HG03045 (cell line): ENCODE measurements around the gene BIVM.

Experiments
- ATAC-seq: cut with Tn5 transposase; IDR thresholded peaks from one replicate; pipeline ENCODE4 v1.9.1; 2021; ENCODE audit warnings: mild to moderate bottlenecking, moderate library complexity; ENCODE audit not compliant: unreplicated experiment

The BIVM gene

DNA sequence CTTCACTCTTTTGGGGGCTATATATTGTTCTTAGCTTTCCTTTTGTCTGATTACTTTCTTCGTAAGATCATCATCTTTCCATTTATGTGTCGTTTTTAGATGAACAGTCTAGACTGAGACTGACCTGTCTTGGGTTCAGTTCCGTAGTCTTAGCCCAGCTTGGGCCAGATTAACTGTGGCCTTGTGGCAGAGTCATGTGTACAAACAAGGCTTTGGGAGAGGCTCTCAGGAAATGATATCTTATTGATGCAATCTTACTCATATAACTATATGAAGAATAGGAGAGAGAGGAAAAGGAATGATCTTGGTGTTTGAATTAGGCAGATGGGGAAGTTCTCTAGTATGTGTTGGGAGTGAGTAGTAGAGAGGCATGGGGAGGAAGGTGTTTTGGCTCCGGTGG is 40.1 kb downstream of the BIVM start:
- ATAC-seq, result no peak

DNA sequence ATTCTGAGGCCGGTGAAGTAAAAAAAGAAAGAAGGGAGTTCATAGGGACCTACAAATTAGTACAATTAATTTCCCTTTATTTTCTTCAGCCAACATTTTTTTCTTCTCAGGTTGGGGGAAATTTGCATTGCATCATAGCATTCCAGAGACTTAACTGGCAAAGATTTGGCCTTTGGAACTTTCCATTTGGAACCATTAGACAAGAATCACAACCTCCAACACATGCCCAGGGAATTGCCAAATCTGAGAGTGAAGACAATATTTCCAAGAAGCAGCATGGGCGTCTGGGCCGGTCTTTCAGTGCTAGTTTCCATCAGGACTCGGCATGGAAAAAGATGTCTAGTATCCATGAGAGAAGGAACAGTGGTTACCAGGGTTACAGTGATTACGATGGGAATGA is 40.5 kb downstream of the BIVM start:
- no peak for ATAC-seq

DNA sequence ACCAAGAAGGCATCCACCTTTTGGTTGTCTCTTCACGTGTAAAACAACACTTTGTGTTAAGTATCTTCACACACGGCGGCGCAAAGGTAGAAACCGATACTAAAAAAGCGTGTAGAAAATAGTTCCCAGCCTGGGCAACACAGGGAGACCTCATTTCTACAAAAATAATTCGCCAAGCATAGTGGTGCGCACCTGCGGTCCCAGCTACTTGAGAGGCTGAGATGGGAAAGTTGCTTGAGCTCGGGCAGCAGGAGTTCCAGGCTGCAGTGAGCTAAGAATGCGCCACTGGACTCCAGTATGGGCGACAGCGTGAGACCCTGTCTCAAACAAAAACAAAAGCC is 46.3 kb downstream of the BIVM start:
- peak; percentile 29 for ATAC-seq

DNA sequence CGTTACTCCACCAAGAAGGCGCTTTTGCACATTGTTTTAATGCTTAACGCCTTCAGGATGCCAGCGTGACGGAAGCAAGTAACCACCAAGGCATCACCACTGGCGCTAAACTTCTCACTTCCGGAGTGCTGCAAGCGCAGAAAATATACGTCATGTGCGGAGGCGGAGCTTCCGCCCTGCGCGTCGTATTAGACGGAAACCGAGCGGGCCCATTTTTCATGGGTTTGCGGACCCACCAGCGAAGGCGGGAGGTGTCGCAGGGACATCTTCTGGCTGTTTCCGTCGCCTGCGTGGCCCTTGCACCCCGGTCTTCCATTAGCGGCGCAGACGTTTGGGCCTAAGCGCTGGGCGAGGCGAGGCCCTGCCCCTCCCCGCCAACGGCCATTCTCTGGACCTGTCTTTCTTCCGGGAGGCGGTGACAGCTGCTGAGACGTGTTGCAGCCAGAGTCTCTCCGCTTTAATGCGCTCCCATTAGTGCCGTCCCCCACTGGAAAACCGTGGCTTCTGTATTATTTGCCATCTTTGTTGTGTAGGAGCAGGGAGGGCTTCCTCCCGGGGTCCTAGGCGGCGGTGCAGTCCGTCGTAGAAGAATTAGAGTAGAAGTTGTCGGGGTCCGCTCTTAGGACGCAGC is 46.8 kb downstream of the BIVM start, which contains the start of gene ERCC5:
TSS of gene ERCC5 (plus strand) at position 403 of the 631 bp plus-strand sequence. CDS start 235 bp downstream, outside the sequence.
- peak; percentile 89 for ATAC-seq

DNA sequence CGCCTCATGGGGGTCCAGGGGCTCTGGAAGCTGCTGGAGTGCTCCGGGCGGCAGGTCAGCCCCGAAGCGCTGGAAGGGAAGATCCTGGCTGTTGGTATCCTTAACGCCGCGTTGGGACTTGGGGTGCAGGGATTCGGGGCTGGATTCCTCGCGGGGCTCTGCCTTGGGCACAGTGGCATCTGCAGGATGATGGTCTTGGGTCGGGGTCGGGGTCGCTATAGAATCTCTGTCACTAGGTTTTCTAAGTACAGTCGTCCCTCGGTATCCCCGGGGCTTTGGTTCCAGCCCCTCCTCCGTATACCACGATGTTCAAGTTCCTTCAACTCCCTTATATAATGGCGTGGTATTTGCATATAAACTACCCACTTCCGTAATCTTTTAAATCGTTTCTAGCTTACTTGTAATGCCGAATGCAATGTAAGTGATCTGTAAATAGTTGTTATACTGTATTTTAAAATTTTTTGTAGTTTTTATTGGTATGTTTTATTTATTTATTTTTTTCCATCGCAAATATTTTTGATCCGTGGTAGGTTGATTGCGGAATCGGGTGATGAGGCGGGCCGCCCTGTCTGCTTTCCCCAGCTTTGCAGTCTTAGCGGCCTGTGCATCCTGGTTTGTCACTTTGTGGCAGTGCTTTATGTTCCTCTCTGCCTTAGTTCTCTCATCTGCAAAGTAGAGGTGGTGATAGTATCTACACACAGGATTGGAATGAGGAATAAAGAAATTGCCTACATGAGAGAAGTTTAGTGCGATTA is 47.5 kb downstream of the BIVM start:
- peak; percentile 20 for ATAC-seq

DNA sequence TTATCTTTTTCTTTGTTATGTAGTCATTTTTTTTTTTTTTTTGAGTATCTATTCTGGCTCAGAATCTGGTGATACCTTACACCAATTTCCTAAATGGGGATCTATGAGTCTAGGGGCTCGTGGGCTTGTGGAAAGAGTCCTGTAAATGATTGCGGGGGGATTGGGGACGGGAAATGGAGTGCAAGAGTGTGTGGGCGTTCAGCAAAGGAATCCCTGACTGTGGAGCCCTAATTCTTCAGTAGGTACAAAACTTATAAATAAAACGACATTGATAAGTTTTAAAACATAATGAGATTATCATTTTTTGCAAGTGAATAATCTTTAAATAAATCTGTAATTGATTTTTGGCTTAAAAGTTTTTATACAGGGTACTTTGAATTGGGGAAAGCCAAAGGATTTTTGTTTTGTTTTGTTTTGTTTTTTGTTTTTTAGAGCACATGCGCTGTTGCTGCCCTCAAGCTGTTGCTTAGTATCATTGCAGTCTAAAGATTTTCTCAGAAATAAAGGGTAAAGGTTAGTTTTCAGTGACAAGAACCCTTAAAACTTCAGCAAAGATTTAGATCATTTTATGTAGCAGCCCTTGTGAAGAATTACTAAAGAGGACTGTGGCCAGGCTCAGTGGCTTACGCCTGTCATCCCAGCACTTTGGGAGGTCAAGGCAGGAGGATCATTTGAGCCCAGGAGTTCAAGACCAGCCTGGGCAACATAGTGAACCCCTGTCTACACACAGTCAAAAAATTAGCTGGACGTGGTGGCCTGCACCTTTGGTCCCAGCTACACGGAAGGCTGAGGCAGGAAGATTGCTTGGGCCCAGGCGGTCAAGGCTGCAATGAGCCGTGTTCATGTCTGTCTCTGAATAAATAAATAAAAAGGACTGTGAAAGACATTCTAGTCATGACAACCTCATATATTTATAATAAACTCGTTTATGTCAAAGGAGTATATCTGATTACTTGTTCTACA is 48.6 kb downstream of the BIVM start:
- no peak for ATAC-seq

DNA sequence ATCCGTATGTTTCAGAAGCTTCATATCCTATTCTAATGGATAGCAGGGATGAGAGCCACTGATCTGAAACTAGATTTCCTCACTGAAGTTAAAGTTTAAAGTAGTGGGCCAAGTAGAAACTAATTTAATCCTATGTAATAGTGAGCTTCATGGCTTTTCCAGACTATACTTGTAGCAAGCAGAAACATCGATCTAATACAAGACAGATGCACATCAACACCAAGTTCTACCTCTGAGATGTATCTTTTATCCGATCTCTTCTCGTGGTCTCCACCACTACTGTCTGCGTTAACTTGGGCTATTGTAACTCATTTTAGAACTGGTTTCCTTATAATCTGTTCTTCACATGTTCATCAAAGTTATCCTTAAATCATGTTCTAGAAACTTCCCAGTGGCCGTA is 50.0 kb downstream of the BIVM start:
- no peak for ATAC-seq

DNA sequence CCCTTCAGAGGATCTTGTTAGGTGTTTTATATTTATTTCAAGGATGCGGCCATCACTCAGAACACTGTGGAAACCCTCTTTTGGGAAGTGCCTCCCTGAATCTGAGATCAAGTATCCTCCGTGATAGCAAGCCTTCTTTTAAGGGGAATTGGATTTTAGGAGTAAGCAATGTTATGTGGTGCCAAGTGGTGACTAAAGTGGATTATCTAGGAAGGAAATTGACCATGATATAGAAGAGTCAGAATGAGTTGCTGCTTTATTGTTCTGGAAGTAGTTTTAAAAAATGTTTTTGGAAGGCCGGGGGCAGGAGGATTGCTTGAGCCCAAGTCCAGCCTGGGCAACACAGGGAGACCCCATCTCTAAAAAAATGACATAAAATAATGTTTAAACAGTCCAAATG is 53.6 kb downstream of the BIVM start:
- no peak for ATAC-seq

DNA sequence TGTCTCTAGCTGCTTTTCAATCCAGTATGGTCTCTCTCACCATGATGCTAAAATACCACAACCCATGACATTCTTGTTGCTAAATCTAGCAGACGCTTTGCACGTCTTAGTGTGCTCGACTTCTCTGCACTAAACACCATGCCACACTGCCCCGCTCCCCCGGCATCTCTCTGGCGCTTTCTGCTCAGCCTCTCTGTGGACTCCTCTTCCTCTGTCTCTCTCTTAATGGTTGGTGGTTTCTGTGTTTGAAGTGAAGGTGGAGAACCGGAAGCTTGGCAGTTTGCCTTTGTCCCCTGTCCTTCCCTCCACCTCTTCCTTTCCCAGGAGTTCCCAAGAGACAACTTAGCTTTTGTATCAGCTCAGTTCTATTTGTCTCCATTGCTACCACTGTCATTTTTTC is 55.8 kb downstream of the BIVM start:
- no peak for ATAC-seq

DNA sequence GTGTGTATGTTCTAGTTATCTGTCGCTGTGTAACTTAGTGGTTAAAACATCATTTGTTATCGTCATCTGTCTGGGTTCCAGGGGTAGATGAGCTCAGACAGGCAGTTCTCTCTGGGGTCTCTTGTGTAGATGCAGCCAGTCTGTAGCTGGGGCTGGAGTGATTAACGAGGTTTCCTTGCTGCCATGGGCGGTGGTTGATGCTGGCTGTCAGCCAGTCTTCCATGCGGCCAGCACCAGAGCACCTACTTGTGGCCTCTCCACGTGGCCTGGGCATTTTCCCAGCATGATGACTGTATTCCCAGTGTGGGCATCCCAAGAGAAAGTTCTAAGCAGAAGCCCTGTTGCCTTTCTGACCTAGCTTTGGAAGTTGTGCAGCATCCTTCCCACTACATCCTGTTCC is 57.6 kb downstream of the BIVM start:
- ATAC-seq, result no peak

DNA sequence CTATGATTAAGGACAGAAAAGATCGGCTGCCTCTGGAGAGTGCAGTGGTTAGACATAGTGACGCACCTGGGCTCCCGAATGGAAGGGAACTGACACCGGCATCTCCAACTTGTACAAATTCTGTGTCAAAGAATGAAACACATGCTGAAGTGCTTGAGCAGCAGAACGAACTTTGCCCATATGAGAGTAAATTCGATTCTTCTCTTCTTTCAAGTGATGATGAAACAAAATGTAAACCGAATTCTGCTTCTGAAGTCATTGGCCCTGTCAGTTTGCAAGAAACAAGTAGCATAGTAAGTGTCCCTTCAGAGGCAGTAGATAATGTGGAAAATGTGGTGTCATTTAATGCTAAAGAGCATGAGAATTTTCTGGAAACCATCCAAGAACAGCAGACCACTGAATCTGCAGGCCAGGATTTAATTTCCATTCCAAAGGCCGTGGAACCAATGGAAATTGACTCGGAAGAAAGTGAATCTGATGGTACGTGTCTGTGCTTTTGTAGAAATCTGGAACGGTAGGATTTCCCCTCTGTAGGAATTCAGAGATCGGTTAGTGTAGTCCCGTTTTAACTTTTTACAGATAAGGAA is 63.8 kb downstream of the BIVM start:
- ATAC-seq, result no peak

DNA sequence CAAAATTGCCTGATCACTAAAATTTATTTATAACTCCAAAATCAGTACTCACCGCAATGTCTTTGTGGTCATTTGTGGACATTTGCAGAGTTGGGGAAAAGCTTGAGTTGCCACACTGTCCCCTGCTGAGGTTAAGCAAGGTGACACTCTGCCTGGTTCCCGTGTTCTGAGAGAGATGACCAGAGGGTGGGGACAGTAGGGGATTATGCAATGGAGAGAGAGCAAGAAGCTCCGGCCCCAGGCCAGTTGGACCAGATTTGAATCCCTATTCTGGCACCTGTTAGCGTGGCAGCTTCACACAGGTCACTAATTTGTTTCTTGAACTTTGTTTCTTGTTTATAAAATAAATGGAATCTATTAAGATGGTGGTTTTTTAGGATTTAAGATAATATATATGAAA is 64.7 kb downstream of the BIVM start:
- no peak for ATAC-seq

DNA sequence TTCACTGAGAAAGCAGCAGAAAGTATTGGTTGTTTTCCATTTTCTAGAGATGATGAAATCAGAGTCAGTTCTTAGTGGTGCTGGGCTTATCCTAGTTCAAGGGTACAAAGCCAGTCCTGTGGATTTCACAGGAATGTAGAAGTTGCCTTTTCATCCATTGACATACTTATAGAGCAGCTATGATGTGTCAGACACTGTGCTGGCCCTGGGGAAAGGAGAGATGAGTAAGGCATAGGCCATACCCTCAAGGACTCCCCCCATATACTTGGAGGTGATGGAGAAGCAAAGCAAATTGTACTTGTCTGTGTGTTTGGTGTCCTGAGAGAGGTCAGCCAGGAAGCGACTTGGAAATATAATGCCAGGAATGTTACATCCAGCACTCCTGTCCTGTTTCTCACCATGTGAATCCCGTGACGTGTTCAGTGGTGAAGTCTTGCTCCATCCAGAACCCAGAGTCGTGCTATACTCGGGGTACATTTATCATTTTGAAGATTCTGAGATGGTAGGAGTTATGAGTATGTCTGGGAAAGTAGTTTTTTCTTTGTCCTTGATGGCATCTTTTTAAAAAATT is 69.5 kb downstream of the BIVM start:
- ATAC-seq, result no peak

DNA sequence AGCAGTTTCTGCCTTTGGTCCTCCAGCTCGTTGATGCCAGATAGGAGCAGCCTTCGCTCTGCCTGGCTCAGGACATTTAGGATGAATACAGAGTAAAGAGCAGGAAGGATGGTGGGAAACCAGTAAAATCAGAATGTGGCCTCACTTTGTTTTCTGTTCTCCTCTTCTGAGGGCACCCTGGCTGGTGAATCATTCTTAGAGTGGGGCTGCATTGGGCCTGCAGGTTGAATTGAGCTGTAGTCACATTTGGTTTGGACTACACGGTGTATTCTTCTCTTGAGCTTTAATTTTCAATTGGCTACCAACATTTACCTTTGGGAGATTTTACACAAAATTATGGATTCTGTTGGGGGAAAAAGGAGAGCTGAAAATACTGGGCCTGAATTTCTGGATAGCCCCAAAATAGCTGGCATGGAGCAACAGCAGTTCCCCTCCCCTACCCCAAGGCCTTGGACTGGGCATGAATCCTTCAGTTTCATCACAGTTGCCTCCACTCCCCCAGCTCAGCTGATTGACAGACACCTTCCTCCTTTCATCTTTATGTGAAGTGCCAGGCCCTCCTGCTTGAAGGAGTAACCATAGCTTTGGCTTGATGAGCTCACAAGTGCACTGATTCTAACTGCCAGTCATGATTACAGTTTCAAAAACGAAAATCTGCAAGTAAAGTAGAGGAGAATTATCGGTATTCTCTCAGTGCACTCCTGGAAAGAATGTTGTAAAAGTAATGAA is 71.2 kb downstream of the BIVM start:
- no peak for ATAC-seq

DNA sequence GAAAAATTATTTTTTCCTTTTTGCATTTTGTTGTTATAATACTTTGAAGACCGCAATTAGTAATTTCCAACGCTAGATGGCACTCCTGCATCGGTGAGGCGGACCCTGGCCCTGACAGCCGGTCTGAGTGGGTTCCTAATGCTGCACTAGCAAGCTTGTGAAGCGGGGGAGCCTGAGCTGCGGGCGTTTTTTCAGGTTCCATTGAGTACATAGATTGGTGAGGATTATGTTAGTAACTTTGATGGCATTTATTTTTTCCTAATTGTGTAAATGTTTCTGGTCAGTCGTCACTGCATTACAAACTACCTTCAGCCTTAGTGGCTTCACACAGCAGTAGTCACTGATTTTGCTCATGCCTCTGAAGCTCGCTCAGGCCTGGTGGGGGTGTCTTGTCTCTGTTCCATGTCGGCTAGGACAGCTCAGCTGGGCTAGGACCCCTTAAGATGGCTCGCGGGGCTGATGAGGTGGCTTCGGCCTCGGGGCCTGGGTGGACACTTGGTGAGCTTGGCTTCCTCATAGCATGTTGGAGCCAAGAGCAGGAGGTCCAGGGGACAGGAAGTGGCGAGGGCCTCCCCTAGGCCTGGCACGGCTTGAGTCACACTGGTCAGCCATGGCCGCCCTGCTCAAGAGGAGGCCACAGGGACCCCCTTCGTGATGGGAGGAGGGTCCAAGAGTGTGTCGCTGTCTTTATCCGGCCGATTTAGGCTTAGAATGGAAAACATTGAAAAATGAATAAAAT is 71.9 kb downstream of the BIVM start:
- peak; percentile 39 for ATAC-seq

DNA sequence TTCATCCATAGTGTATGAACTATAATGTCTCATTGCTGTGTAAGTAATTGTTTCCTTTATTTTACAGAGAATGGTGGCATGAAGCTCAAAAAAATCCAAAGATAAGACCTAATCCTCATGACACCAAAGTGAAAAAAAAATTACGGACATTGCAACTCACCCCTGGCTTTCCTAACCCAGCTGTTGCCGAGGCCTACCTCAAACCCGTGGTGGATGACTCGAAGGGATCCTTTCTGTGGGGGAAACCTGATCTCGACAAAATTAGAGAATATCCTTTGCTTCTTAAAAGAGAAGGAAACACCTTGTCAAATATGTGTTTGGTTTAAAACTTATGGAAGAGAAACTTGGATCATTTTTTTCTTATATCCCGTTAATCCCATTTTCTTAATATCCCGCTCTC is 73.2 kb downstream of the BIVM start:
- ATAC-seq, result no peak

DNA sequence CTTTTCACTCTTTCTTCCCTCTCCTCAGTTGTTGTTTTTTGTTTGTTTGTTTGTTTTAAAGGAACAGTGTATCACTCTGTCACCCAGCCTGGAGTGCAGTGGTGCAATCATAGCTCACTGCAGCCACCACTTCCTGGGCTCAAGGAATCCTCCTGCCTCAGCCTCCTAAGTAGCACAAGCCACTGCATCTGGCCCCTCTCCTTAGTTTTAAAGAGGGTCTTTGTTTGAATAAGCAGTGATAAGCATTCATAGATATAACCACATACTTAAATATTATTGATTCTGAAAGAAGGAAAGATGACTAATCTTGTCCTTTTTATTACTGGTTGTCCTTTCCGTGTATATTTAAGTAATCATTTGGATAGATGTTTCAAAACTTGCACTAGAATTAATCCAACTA is 73.6 kb downstream of the BIVM start:
- ATAC-seq, result no peak

DNA sequence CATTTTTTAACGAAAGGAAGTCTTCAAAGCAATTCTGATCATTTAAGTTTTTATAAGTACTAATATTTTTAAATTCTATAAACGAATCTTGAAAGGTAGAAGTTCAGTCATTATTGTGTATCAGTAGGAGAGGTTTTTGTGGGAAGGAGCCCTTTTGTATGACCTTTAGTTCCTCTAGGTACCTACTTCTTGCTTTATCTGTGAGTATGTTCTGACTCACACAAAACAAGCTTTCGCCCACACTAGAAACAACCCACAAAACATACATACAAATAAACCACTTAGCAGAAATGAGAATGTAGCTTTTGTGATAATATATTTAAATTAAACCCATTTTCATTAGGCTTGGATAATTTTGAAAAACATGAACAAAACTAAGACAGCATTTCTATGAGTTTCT is 74.7 kb downstream of the BIVM start:
- ATAC-seq, result peak; percentile 69

DNA sequence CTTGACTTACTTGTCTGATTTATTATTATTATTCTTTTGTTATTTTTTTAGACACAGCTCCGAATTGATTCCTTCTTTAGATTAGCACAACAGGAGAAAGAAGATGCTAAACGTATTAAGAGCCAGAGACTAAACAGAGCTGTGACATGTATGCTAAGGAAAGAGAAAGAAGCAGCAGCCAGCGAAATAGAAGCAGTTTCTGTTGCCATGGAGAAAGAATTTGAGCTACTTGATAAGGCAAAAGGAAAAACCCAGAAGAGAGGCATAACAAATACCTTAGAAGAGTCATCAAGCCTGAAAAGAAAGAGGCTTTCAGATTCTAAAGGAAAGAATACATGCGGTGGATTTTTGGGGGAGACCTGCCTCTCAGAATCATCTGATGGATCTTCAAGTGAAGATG is 76.3 kb downstream of the BIVM start:
- ATAC-seq, result no peak

DNA sequence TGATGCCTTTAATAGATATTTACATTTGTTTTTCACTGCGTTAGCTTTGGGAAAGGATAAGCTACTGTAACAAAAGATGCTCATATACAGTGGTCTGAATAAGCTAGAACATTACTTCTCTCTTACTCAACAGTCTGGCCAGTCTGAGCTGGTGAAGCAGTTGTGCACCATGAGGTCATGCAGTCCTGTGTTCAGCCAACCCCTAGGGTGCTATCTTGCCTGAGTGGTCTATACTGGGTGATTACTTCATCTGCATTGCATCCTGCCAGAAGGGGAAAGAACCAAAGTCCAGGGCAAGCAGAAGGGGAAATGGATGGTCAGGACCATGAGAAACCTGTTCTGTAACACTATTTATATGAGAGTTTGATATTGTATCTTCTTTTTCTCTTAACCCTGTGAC is 78.4 kb downstream of the BIVM start:
- no peak for ATAC-seq
